SK-N-SH (cell line): ENCODE measurements around the gene PTN.

Experiments
- EZH2phosphoT487 ChIP-seq: fragments of 200-600 bp; sonication (generic); IDR thresholded peaks from 2 replicates; pipeline ENCODE4 v1.6.1; 2017; ENCODE audit warnings: low read depth, mixed run types, mild to moderate bottlenecking, antibody characterized with exemption, moderate library complexity, borderline replicate concordance
- FOXM1 ChIP-seq: IDR thresholded peaks from 2 replicates; pipeline ENCODE4 v1.4.0; 2012; ENCODE audit warnings: low read depth, mild to moderate bottlenecking
- GATA2 ChIP-seq: sonication (generic); formaldehyde crosslinking; IDR thresholded peaks from 2 replicates; pipeline ENCODE4 v1.5.0; 2020; ENCODE audit warnings: mild to moderate bottlenecking, missing genetic modification reagents
- POLR2AphosphoS5 ChIP-seq: IDR thresholded peaks from 2 replicates; pipeline ENCODE4 v1.6.1; 2012; ENCODE audit warnings: low read depth, low read length
- RFX5 ChIP-seq: IDR thresholded peaks from 2 replicates; pipeline ENCODE4 v1.6.1; 2012; ENCODE audit warnings: mild to moderate bottlenecking, improper control_type of control experiment, low read length
- SIN3A ChIP-seq: IDR thresholded peaks from 2 replicates; pipeline ENCODE4 v1.6.1; 2012; ENCODE audit warnings: low read depth, mild to moderate bottlenecking, low read length, moderate library complexity, borderline replicate concordance
- TAF1 ChIP-seq: IDR thresholded peaks from 2 replicates; pipeline ENCODE4 v1.6.1; 2012; ENCODE audit warnings: low read depth, mild to moderate bottlenecking, low read length, moderate library complexity, borderline replicate concordance
- YY1 ChIP-seq: IDR thresholded peaks from 2 replicates; pipeline ENCODE4 v1.4.0; 2012; ENCODE audit warnings: low read depth, mild to moderate bottlenecking
- TF ChIP-seq, protein P1 (sequence below): fragments of 200-600 bp; sonication (generic); IDR thresholded peaks from 2 replicates; pipeline ENCODE4 v1.6.1; 2017; ENCODE audit warnings: antibody characterized with exemption, mild to moderate bottlenecking, moderate library complexity
- TF ChIP-seq, protein P2 (sequence below): IDR thresholded peaks from 2 replicates; pipeline ENCODE4 v1.6.1; 2012; ENCODE audit warnings: mild to moderate bottlenecking, low read depth, low read length, moderate library complexity

DNA sequence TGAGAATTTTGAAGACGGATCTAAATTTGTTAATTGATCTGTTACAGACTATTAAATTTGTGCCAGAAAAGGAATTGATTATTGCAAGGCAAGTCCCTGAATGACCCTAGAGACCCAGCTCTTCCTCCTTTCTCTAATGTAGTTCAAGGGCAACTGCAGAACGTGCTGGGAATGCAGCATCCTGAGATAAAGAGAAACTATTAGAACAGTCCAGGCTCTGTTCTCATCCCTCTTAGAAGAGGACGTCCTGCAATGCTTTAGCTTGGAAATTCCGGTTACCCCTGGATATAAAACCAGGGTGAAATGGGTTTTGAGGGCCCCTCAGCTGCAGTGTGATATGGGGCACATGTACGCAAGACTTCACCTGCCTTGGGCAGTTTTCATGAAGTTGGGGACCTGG lies 67.3 kb downstream of the PTN start:
- TF ChIP-seq, protein P1, sequence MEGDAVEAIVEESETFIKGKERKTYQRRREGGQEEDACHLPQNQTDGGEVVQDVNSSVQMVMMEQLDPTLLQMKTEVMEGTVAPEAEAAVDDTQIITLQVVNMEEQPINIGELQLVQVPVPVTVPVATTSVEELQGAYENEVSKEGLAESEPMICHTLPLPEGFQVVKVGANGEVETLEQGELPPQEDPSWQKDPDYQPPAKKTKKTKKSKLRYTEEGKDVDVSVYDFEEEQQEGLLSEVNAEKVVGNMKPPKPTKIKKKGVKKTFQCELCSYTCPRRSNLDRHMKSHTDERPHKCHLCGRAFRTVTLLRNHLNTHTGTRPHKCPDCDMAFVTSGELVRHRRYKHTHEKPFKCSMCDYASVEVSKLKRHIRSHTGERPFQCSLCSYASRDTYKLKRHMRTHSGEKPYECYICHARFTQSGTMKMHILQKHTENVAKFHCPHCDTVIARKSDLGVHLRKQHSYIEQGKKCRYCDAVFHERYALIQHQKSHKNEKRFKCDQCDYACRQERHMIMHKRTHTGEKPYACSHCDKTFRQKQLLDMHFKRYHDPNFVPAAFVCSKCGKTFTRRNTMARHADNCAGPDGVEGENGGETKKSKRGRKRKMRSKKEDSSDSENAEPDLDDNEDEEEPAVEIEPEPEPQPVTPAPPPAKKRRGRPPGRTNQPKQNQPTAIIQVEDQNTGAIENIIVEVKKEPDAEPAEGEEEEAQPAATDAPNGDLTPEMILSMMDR: no peak
- TF ChIP-seq FOXM1 (no peak), GATA2 (no peak), EZH2phosphoT487 (no peak), SIN3A (no peak), TAF1 (no peak), YY1 (no peak), POLR2AphosphoS5 (no peak), RFX5 (no peak)
- TF ChIP-seq, protein P2, sequence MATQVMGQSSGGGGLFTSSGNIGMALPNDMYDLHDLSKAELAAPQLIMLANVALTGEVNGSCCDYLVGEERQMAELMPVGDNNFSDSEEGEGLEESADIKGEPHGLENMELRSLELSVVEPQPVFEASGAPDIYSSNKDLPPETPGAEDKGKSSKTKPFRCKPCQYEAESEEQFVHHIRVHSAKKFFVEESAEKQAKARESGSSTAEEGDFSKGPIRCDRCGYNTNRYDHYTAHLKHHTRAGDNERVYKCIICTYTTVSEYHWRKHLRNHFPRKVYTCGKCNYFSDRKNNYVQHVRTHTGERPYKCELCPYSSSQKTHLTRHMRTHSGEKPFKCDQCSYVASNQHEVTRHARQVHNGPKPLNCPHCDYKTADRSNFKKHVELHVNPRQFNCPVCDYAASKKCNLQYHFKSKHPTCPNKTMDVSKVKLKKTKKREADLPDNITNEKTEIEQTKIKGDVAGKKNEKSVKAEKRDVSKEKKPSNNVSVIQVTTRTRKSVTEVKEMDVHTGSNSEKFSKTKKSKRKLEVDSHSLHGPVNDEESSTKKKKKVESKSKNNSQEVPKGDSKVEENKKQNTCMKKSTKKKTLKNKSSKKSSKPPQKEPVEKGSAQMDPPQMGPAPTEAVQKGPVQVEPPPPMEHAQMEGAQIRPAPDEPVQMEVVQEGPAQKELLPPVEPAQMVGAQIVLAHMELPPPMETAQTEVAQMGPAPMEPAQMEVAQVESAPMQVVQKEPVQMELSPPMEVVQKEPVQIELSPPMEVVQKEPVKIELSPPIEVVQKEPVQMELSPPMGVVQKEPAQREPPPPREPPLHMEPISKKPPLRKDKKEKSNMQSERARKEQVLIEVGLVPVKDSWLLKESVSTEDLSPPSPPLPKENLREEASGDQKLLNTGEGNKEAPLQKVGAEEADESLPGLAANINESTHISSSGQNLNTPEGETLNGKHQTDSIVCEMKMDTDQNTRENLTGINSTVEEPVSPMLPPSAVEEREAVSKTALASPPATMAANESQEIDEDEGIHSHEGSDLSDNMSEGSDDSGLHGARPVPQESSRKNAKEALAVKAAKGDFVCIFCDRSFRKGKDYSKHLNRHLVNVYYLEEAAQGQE: no peak
